NB4 (cell line): ENCODE data around the gene RASD1.

Source experiments
- DNase-seq: peaks from one replicate; pipeline ENCODE4 v3.0.0; 2010; ENCODE audit warnings: low read depth
- H3K4me3 ChIP-seq: one replicate; pipeline ENCODE4 v1.5.1; 2011; ENCODE audit warnings: mild to moderate bottlenecking, low read depth, low read length, moderate library complexity
- MYC ChIP-seq: IDR thresholded peaks from 2 replicates; pipeline ENCODE4 v1.6.1; 2011; ENCODE audit warnings: low read depth, low read length
- POLR2A ChIP-seq: IDR thresholded peaks from 2 replicates; pipeline ENCODE4 v1.6.1; 2011; ENCODE audit warnings: mild to moderate bottlenecking; ENCODE audit not compliant: insufficient read length; ENCODE audit errors: extremely low read depth
- TF ChIP-seq, protein P1 (sequence below): IDR thresholded peaks from one replicate; pipeline ENCODE4 v1.5.1; 2012; ENCODE audit warnings: low read depth, low read length
- TF ChIP-seq, protein P2 (sequence below): IDR thresholded peaks from 2 replicates; pipeline ENCODE4 v1.6.1; 2011; ENCODE audit warnings: low read depth, low read length

The RASD1 gene

DNA sequence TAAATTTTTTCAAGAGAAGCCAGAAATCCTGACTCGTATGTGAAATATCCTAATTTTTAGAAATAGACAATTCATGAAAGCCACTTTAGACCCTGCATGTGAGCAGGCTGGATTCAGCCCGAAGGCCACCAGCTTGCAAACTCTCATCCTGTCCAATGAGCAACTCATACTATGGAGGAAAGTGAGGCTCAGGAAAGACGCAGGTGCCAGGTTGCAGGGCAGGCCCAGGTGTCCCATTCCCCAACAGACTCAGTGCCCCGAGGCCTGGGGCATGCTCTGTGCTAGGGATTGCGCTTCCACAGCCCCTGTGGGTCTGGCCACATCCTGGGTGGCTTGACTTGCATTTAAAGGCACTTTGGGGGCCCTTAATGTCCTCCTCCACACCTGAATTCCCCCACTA is 16.7 kb upstream of the RASD1 start:
- no peak for DNase-seq
- peak overlapping the region; percentile 11 for H3K4me3 ChIP-seq
- TF ChIP-seq POLR2A: no peak
- TF ChIP-seq, protein P1, sequence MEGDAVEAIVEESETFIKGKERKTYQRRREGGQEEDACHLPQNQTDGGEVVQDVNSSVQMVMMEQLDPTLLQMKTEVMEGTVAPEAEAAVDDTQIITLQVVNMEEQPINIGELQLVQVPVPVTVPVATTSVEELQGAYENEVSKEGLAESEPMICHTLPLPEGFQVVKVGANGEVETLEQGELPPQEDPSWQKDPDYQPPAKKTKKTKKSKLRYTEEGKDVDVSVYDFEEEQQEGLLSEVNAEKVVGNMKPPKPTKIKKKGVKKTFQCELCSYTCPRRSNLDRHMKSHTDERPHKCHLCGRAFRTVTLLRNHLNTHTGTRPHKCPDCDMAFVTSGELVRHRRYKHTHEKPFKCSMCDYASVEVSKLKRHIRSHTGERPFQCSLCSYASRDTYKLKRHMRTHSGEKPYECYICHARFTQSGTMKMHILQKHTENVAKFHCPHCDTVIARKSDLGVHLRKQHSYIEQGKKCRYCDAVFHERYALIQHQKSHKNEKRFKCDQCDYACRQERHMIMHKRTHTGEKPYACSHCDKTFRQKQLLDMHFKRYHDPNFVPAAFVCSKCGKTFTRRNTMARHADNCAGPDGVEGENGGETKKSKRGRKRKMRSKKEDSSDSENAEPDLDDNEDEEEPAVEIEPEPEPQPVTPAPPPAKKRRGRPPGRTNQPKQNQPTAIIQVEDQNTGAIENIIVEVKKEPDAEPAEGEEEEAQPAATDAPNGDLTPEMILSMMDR: no peak
- TF ChIP-seq, protein P2, sequence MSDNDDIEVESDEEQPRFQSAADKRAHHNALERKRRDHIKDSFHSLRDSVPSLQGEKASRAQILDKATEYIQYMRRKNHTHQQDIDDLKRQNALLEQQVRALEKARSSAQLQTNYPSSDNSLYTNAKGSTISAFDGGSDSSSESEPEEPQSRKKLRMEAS: no peak
- TF ChIP-seq MYC: no peak

DNA sequence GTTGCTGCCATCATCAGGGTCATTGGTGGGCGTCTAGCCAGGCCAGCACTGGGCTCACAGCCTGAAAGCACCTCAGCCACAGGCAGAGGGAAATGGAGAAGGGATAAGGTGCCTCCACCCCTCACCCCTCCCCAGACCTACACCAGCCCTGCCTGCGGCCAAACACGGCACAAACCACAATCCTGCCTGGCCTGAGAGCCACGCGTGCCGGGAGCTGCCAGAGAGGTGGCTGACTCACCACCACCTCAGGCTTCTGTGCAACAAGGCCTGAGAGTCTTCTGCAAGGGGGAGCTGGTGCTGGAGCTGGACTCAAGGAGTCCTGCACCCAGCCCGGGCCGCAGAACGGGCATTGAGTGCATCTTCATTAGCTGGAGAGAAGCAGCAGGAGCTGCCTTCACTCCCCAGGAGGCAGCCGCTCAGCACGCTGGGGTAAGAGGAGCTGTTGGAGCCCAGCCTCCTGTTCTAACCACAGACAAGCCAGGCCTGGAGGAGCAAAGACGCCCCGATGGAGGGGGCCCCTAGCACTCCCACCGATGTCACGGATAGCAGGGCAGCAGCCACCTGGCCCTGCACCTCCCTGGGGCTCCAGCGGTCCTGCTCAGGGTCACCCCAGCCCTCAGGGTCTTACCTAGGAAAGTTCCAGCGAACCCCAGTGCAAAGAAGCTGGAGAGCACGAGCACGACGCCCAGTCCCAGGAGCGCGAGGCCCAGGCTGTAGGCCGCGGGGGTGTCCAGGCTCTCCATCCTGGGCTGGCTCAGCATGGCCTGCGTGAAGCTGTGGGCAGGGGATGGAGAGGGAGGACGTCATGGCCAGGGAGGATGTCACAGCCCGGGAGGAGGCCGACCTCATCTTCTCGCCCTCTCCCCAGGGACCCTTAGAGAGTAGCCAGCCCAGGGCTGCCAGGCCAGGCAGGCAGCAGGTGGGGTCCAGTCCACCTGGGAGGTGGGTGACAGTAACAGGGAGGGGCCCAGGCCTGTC is 16.0 kb upstream of the RASD1 start:
- peak; percentile 100 for DNase-seq
- peak overlapping the region; percentile 11 for H3K4me3 ChIP-seq
- peak; percentile 90 for TF ChIP-seq MYC
- TF ChIP-seq POLR2A: peak; percentile 15
- TF ChIP-seq, protein P2: peak; percentile 82
- TF ChIP-seq, protein P1: no peak

DNA sequence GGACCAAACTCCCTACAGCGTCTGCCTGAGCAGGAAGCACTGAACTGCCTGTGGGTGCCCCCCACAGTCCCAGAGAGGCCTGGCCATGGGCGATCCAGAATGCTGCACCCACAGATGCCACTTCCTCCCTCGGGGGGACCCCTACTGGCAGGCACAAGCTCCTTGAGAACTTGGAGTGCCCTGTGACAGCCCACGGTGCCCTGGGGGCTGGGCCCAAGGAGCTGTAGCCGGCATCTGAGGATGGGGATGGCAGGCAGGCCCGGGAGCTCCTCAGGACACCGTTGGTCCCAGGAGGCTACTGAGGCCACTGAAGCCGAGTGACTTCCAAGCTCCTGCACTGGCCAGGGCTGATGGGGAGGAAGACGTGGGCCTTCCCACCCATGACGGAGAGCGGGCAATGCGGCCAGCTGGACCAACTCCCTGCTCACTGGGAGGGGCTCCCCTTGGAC is 15.1 kb upstream of the RASD1 start:
- DNase-seq: peak; percentile 93
- peak overlapping the region; percentile 49 for H3K4me3 ChIP-seq
- TF ChIP-seq POLR2A (no peak), MYC (no peak)
- TF ChIP-seq, protein P1: peak; percentile 53
- TF ChIP-seq, protein P2: no peak

DNA sequence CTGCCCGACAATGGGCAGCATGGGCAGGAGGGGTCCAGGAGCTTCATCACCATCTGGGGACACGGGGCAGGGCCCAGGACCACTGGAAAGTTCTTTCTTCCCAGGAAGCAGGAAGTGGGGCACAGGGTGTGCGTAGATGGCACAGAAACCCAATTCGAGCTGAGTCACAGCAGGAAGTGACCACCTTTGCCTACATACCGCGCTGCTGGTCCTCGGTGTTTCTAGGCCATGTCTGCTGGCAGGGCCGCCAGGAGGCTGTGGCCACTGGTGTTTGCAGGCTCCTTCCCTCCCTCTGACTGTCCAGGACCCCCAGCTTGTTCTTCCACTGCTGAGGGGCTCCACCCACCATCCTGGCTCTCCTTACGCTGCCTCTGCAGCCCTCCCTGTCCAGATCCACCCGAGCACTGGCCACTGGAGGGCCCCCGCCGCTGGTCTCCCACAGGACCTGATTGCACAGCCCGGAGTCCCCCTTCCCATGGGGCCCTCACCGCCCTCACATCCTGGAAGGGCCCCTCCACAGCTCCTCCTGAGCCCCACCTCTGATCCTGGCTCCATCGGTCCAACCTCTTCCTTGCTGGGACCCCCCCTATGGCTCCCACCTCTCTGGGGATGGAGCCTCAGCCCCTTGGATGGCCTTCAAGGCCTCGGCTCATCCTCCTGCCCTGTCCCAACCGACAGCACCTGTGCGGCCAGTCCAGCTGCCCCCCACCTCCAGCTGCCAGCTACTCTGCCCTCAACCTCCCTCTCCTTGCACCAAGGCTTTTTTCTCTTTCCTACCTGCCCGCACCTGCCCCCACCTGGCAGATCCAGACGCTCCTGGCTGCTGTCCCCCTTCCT is 14.5 kb upstream of the RASD1 start:
- TF ChIP-seq MYC (no peak), POLR2A (no peak)
- TF ChIP-seq, protein P1: no peak
- TF ChIP-seq, protein P2: no peak
- peak; percentile 76 for DNase-seq
- peak overlapping the region; percentile 49 for H3K4me3 ChIP-seq

DNA sequence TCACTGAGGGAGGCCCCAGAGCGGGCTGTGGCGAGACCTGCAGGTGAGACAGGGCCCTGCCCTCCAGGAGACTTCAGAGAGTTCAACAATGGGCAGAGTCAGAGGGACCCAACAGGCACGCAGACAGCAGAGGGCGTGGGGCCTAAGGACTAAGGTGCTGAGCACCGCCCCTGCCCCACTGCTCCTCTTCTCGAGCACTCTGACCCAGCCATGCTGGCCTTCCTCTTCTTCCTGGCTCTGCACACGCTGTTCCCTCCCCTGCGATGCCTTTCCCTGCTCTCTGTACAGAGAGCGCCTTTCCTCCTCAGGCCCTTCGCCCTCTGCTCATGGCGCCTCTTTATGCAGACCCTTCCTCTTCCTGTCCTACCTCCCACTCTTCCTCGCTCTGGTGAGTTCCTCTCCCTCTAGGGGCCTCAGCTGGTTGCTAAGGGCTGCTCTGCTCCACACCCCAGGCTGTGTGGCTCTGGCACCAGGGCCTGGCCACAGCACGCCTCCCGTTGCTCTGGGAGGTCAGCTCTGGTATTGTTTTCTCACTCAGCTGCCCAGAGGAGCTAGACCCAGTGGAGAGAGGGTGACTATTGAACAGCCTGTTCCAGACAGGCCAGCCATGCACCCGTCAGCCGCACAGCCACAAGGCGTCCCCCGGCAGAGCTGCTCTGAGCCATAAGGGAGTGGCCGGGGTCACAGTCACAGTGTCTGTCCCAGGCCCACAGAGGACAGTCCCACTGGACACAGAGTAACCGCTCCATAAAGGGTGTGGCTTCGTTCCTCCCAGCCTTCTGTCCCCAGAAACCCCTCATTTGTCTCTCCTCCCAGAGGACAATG is 13.6 kb upstream of the RASD1 start:
- H3K4me3 ChIP-seq: peak overlapping the region; percentile 49
- TF ChIP-seq POLR2A: no peak
- TF ChIP-seq MYC: no peak
- peak; percentile 79 for DNase-seq
